22Rv1 (cell line): ENCODE measurements around the gene INSM2.

Experiments
- CTCF ChIP-seq: fragments of 450-650 bp; IDR thresholded peaks from 2 replicates; pipeline ENCODE4 v1.5.1; 2017; ENCODE audit warnings: mild to moderate bottlenecking
- ZFX ChIP-seq: fragments of 450-650 bp; IDR thresholded peaks from 2 replicates; pipeline ENCODE4 v1.6.1; 2017; ENCODE audit warnings: antibody characterized with exemption, borderline replicate concordance

GRCh38 chr14:35519986-35520385 lies 14.0 kb upstream of the INSM2 start:
- no peak for TF ChIP-seq CTCF
- TF ChIP-seq ZFX = no peak
